Measurements from ENCODE around the gene FAM107B. TPM values are rescaled to one million over a fixed set of nuclear protein-coding genes. Genes with fewer than 3 reads are reported as not detected.

The FAM107B gene
- 7.1 and 8.5 TPM in 2 replicates for total RNA-seq

GRCh38 chr10:14774797-14775196, at the start of gene FAM107B:
FAM107B (minus strand) TSS chr10:14774897; CDS start chr10:14774663, 234 bp downstream.

Other genes with a start within 250 kb of the FAM107B start
- 0.21 TPM in 1 of 2 replicates, not detected in the other for gene CDNF, start 63.1 kb upstream of the FAM107B start, total RNA-seq
- 14.2 and 20.8 TPM in 2 replicates for gene HSPA14, start 63.4 kb upstream of the FAM107B start, total RNA-seq
- gene MSANTD7, start 63.4 kb upstream of the FAM107B start, total RNA-seq, result 7.0 and 12.6 TPM in 2 replicates
- 13.5 and 16.1 TPM in 2 replicates for gene SUV39H2, start 104.0 kb upstream of the FAM107B start, total RNA-seq
- gene DCLRE1C, start 179.2 kb upstream of the FAM107B start, total RNA-seq, result 7.4 and 7.6 TPM in 2 replicates
- gene MEIG1, start 184.5 kb upstream of the FAM107B start, total RNA-seq, result not detected in 2 replicates

All from airway epithelial cell (primary cell).